NCI-H526 (cell line): Measurements from ENCODE around the gene CREBL2.
"Not testable (repeated sequence)": the region's sequence is repeated elsewhere in the genome, so short reads cannot be mapped to it uniquely, and the experiment has no call there.

Experiments used
- DNase-seq, 2 experiments: peaks; one replicate each; lab custom pipeline; 2025; lab: John Stamatoyannopoulos, UW

Gene CREBL2, protein sequence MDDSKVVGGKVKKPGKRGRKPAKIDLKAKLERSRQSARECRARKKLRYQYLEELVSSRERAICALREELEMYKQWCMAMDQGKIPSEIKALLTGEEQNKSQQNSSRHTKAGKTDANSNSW

GRCh38 chr12:12611512-12612306 is at the start of gene CREBL2:
Gene CREBL2 (plus strand): TSS chr12:12611876. CDS start chr12:12612173, 297 bp downstream.
- peak; percentile 93 to 97 for DNase-seq

DNA sequence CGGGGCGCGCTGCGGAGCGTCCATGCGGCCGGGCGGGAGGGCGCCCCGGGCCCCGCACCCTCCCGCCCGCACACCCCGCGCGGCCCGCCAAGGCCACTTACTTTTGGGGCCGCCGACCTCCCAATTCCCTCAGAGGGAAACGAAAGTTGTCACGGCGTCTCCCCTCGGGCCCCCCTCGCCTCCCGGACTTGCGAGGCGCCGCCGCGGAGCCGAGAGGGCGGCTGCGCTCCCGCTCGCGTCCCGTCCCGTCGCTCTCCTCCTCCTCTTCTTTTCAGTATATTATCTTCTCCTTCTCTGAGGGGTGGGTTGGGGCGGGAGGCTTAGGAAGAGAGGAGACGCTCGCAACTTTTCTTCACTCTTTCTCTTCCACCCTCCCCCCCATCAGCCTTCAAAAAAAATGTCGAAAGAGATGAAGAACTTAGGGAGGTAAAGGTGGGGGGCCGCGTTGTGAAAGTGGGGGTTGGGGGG is 49.6 kb upstream of the CREBL2 start:
- peak; percentile 12 to 60 for DNase-seq

GRCh38 chr12:12562585-12563261 is 49.0 kb upstream of the CREBL2 start, which contains the start of gene DUSP16:
Gene DUSP16 (minus strand): TSS chr12:12562863. CDS start chr12:12521098, 41,765 bp downstream.
- DNase-seq: peak; percentile 62 to 95

DNA sequence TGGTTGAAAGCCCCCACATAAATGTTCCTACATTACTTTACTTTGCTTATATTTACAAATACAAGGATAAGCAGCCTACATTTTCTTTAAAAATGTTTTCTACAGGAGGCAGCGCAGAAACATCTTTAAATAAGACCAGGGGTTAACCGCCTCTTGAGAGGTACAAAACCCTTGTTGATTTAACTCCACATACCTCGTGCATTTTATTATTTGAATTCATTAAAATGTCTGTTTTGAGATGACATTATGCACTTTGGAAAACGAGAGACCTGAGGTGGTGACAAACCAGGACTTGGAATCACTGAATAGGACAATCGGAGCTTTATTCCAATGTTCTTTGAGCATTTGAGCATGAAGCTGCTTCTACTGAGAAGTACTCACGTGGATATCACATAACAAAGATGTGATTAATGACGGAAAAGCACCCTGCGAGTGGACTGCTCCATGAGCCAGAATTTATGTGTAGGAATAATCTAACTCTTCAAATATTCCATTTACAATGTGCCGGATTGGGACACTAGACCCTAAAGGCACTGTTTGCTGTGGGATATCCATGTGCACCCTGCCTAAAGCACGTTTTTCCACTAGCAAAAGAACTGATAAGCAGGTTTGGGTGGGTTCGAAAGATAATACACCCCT is 48.3 kb upstream of the CREBL2 start:
- DNase-seq: peak; percentile 22 to 32

DNA sequence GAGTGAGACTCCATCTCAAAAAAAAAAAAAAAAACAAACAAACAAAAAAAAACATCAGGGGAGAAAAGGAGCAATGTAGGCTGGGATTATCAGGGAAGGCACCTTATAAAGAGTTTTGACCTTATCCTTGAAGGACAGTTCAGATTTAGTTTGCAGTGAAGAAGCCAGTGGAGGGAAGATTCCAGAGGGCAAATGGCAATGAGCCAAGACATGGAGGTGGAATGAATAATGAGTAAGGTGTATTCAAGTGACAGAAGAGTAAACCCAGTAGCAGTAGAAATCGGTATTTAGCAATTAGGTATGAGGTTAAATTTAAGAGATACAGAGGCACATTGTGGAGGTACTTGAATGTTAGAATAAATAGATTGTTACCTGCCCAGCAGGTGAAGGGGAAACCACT is 46.8 kb upstream of the CREBL2 start:
- DNase-seq: no peak

DNA sequence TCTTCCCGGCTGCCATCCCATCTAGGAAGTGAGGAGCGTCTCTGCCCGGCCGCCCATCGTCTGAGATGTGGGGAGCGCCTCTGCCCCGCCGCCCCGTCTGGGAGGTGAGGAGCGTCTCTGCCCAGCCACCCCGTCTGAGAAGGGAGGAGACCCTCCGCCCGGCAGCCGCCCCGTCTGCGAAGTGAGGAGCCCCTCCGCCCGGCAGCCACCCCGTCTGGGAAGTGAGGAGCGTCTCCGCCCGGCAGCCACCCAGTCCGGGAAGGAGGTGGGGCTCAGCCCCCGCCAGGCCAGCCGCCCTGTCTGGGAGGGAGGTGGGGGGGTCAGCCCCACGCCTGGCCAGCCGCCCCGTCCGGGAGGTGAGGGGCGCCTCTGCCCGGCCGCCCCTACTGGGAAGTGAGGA is 45.7 kb upstream of the CREBL2 start:
- DNase-seq: not testable (repeated sequence)

DNA sequence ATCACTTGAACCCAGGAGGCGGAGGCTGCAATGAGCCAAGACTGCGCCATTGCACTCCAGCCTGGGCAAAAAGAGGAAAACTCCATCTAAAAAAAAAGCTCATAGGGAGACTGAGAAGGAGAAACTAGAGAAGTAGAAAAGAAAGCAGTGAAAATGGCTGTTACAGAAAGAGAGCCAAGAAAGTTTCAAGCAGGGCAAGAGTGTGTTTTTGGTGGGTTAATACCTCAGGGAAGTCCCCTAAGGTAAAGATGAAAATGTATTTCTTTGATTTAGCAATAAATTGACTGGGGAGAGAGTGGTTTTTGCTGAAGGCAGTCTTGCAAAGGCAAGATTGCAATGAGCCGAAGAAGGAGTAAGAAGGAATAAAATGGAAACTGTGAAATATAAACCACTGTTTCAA is 39.0 kb upstream of the CREBL2 start:
- no peak for DNase-seq

DNA sequence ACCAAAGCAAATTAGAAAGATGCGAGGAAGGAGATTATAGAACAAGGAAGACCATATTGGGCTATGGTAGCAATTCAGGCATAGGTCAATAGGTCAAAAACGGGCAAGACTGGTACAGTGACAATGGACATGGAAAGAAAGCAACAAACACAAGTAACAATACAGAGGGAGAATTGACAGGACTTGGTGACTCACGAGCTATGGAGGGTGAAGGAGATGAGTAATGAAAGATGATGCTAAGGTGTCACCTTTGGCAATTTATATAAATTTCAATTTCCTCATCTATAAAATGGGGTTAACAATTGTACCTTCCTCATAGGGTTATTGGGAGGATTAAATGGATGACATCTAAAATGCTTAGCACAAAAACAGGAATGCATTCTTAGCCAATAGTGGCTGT is 33.9 kb upstream of the CREBL2 start:
- DNase-seq: no peak

- DNase-seq: not testable (repeated sequence)
Measured at GRCh38 chr12:12580716-12581115, 31.0 kb upstream of the CREBL2 start.

DNA sequence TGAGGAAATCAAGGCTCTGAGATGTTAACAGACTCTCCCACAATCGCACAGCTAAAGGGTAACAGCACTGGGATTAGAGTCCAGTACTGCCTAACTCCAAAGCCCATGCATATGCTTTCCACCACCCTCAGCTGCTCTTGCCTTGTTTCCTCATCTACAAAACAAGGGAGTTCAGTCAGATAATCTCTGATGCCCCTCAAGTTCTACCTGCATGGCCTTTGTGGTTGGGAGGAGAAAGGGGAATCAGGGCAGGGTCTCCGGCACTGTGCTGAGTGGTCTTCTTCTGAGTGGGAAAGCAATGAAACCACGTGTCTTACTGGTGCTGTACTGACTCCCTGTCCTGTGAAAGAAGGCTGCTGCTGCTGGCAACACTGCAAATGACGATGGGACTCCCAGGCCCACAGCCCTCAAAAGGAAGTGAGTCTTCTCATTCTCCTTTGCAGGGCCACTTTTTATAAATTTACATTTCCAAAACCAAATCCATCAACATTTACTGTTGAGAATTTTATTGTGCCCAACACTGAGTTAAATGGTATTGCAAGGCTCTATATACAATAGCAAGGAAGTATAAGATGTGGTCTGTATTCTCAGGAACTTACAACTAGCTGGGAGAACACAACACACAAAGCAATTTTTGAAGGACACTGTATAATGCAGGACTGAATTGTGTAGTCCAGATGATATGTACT is 29.3 kb upstream of the CREBL2 start:
- DNase-seq: no peak

DNA sequence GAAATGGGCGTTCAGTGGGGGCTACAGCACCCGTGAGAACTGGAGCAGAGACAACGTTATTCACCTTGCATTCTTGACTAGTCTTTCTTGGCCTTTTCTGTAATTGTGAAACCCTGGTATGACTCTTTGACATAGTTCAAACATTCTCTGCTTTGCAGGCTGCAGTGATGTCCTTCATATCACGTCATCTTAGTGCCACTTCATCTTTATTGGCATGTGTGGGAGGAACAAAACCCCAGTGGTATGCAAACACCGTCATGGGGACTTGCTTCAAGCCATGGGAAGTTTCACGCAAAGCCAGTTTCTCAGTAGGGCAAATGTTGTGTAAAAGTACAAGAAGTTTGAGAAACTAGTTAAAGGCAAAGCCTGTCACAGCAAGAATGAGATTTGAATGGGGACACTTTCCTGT is 28.8 kb upstream of the CREBL2 start:
- DNase-seq: no peak

DNA sequence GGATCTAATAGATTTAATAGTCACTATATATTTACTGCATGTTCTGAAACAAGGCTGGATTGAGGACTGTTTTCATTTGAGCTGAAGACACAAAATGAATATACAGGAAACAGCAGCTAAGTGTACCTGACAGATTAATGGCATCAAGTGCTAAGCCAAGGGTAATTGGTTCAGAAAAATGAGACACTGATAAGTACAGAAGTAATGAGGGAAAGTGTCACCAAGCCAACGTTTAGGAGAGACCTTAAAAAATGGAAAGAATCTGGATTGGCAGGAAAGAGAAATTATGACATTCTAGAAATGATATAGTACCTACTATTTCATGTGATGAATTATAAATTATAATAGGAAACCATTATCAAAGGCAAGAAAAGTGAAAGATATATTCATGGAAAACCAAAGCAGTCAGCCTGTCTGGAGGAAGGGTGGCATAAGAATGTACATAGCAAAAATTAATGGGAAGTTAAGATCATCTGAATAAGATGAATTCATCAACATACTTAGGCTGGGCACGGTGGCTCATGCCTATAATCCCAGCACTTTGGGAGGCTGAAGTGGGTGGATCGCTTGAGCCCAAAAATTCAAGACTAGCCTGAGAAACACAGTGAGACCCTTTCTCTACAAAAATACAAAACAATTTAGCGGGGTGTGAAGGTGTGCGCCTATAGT is 28.0 kb upstream of the CREBL2 start:
- DNase-seq: no peak

- DNase-seq: no peak
Measured at GRCh38 chr12:12585115-12585863, 26.4 kb upstream of the CREBL2 start.

DNA sequence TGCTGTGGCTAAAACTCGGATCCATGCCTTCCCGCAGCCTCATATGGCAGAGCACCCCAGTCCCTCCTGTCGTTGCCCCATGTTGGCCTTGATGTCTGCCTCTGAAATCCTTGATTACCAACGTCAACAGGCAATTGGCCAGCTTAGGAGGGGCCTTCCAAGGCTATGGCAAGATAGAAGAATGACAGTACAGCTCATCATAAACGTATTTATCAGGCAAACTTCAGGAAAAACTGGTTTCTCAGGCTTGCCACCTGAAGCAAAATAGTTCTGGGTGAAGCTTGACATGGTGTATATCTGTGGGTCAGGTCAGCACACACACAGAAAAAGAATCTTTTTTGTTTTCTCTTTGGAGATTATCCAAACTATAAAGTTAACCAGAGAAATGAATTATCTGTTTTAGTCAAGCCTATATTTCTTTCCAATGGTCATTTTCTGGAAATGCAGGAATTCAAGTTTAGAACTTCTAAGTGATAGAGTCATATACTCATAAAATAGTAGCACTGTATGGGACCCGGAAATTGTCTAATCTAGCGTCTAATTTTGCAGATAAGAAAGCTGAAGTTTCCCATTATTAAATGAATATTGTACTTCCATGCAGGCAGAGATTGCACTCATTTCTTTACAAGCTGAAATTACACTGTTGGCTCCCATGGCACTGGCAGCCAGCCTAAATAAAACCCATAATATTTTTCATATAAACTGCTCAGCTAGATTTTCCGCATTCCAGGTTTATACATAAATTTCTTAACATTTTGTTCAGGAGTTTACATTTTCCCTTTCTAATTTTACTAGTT is 24.6 kb upstream of the CREBL2 start:
- DNase-seq: peak in 1 of 2 experiments; percentile 3

DNA sequence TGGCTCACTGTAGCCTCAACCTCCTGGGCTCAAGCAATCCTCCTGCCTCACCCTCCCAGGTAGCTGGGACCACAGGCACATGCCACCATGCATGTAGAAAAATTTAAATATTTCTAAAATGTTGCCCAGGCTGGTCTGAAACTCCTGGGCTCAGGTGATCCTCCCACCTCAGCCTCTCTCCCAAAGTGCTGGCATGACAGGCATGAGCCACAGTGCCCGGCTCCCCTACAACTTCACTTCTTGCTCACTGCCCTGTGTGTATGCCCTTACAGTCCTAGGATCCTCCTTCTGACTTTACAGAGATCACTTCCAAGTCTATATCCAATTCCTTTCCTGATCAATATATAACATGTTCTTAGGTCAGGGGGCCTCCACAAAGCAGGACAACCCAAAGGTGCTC is 23.8 kb upstream of the CREBL2 start:
- no peak for DNase-seq

DNA sequence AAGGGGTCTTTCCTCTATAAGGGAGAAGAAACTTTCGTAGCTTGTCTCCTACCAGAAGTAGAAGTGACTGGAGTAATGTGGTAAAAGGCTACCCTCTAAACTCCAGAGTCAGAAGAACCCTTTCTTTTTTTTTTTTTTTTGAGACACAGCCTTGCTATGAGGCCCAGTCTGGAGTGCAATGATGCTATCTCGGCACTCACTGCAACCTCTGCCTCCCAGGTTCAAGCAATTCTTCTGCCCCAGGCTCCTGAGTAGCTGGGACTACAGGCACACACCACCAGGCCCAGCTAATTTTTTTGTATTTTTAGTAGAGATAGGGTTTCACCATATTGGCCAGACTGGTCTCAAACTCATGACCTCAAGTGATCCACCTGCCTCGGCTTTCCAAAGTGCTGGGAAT is 23.2 kb upstream of the CREBL2 start:
- not testable (repeated sequence) for DNase-seq

GRCh38 chr12:12590961-12591360 is 20.7 kb upstream of the CREBL2 start:
- DNase-seq: no peak

GRCh38 chr12:12592930-12593329 is 18.7 kb upstream of the CREBL2 start:
- no peak for DNase-seq

- not testable (repeated sequence) for DNase-seq
Measured at GRCh38 chr12:12595929-12596328, 15.7 kb upstream of the CREBL2 start.

DNA sequence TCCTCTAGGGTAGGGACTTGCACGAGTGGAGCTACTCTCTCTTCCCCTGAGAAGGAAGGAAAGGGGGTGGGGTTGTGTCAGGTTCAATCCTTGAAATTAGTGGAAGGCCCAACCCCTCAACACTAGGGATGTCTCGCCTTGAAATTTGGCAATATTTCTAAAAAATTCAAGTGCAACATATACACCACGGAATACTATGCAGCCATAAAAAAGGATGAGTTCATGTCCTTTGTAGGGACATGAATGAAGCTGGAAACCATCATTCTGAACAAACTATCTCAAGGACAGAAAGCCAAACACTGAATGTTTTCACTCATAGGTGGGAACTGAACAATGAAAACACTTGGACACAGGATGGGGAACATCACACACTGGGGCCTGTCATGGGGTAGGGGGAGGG is 15.1 kb upstream of the CREBL2 start:
- not testable (repeated sequence) for DNase-seq
